SK-N-SH treated with all-trans-retinoic acid at 6 μM for 48 hours (cell line): ENCODE results near the gene EIF4EBP2.

Experiments used
- ATAC-seq: fragments of 200-7000 bp; cut with Tn5 transposase; 3 replicates; pipeline ENCODE4 v1.9.1; 2020; ENCODE audit warnings: mild to moderate bottlenecking, moderate library complexity
- ARNTL ChIP-seq: fragments of 450-650 bp; formaldehyde crosslinking; IDR thresholded peaks from 2 replicates; pipeline ENCODE4 v1.5.0; 2020; ENCODE audit warnings: low read depth, mild to moderate bottlenecking, moderate library complexity, borderline replicate concordance
- BACH2 ChIP-seq: fragments of 250-450 bp; sonication (Bioruptor Pico); IDR thresholded peaks from 2 replicates; pipeline ENCODE4 v1.9.0; 2021; ENCODE audit warnings: mild to moderate bottlenecking, borderline replicate concordance
- ESRRG ChIP-seq: fragments of 250-450 bp; sonication (Bioruptor Pico); IDR thresholded peaks from 2 replicates; pipeline ENCODE4 v1.6.1; 2021; ENCODE audit warnings: mild to moderate bottlenecking
- GLIS3 ChIP-seq: fragments of 250-450 bp; sonication (Bioruptor Pico); IDR thresholded peaks from 2 replicates; pipeline ENCODE4 v1.5.0; 2020; ENCODE audit warnings: mild to moderate bottlenecking, moderate library complexity
- ISL1 ChIP-seq: fragments of 250-450 bp; sonication (Bioruptor Pico); IDR thresholded peaks from 2 replicates; pipeline ENCODE4 v2.1.2; 2022; ENCODE audit warnings: mild to moderate bottlenecking, moderate library complexity
- OSR1 ChIP-seq: fragments of 250-450 bp; sonication (Bioruptor Pico); IDR thresholded peaks from 2 replicates; pipeline ENCODE4 v1.8.0; 2022; ENCODE audit warnings: moderate library complexity, mild to moderate bottlenecking, inconsistent platforms
- PPARA ChIP-seq: fragments of 250-450 bp; sonication (Bioruptor Pico); IDR thresholded peaks from 2 replicates; pipeline ENCODE4 v1.5.0; 2020; ENCODE audit warnings: mild to moderate bottlenecking, borderline replicate concordance
- RARB ChIP-seq: fragments of 250-450 bp; sonication (Bioruptor Pico); IDR thresholded peaks from 2 replicates; pipeline ENCODE4 v1.8.0; 2021; ENCODE audit warnings: mild to moderate bottlenecking, moderate library complexity
- SNAI2 ChIP-seq: fragments of 250-450 bp; sonication (Bioruptor Pico); IDR thresholded peaks from 2 replicates; pipeline ENCODE4 v1.5.0; 2020; ENCODE audit warnings: mild to moderate bottlenecking, moderate library complexity
- TCF4 ChIP-seq: fragments of 250-450 bp; sonication (Bioruptor Pico); IDR thresholded peaks from 2 replicates; pipeline ENCODE4 v1.8.0; 2021; ENCODE audit warnings: mild to moderate bottlenecking, moderate library complexity, borderline replicate concordance
- TOX ChIP-seq: fragments of 250-450 bp; sonication (Bioruptor Pico); IDR thresholded peaks from 2 replicates; pipeline ENCODE4 v1.8.0; 2021; ENCODE audit warnings: mild to moderate bottlenecking, moderate library complexity, borderline replicate concordance
- ZC3H10 ChIP-seq: fragments of 250-450 bp; sonication (Bioruptor Pico); IDR thresholded peaks from 2 replicates; pipeline ENCODE4 v1.5.1; 2021; ENCODE audit warnings: mild to moderate bottlenecking, moderate library complexity
- ZFP3 ChIP-seq: fragments of 250-450 bp; sonication (Bioruptor Pico); IDR thresholded peaks from 2 replicates; pipeline ENCODE4 v1.5.0; 2020; ENCODE audit warnings: mild to moderate bottlenecking, moderate library complexity
- ZFP30 ChIP-seq: fragments of 450-650 bp; formaldehyde crosslinking; IDR thresholded peaks from 2 replicates; pipeline ENCODE4 v1.5.0; 2022; ENCODE audit warnings: mild to moderate bottlenecking, moderate library complexity
- ZNF70 ChIP-seq: fragments of 450-650 bp; formaldehyde crosslinking; IDR thresholded peaks from 2 replicates; pipeline ENCODE4 v1.5.0; 2020; ENCODE audit warnings: mild to moderate bottlenecking, moderate library complexity
- TF ChIP-seq, protein P1 (sequence below): fragments of 250-450 bp; sonication (Bioruptor Pico); IDR thresholded peaks from 2 replicates; pipeline ENCODE4 v1.5.1; 2021; ENCODE audit warnings: mild to moderate bottlenecking, moderate library complexity
- TF ChIP-seq, protein P2 (sequence below): fragments of 250-450 bp; sonication (Bioruptor Pico); IDR thresholded peaks from 2 replicates; pipeline ENCODE4 v1.8.0; 2020; ENCODE audit warnings: mild to moderate bottlenecking, moderate library complexity, borderline replicate concordance
- TF ChIP-seq, protein P3 (sequence below): fragments of 250-450 bp; sonication (Bioruptor Pico); IDR thresholded peaks from 2 replicates; pipeline ENCODE4 v1.5.1; 2020; ENCODE audit warnings: low read depth, mild to moderate bottlenecking, moderate library complexity
- TF ChIP-seq, protein P4 (sequence below): fragments of 250-450 bp; sonication (Bioruptor Pico); IDR thresholded peaks from 2 replicates; pipeline ENCODE4 v1.5.0; 2020; ENCODE audit warnings: mild to moderate bottlenecking, moderate library complexity

Gene EIF4EBP2

DNA sequence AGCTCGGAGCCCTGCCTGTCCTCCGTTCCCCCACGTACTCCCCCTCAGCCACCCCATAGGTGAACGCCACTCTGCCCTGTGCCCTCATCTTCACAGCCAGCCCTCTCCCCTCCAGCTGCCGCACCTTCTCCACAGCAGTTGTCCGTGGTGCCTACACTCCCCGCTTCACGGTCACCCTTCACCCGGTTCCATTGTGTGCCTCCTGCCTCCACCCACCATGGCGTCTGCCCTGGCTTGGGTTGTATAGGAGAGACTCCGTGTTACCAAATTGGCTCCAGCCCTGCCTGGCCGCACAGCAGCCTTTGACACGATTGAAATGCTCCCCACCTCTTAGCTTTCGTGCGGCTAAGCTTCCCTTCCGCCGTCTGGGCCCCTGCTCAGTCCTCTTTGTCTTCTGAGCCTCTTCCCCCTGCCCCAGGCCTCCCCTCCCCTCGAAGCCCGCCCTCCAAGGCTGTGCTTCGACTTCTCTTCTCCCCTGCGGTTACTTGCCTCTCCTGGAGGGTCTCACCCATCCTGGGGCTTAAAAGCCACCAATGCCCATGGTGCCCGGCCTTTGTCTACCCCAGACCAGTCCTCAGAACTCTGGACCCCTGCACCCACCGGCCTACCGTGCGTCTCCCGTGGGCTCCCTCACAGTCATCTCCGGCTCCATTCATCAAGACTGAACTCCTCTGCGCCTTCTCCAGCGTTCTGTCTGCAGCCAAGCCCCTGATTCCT lies 56.0 kb downstream of the EIF4EBP2 start:
- TF ChIP-seq ZC3H10 (CRISPR knock-in tag): no peak
- TF ChIP-seq ZNF70 (CRISPR knock-in tag): no peak
- no peak for TF ChIP-seq TOX
- ATAC-seq: no peak

DNA sequence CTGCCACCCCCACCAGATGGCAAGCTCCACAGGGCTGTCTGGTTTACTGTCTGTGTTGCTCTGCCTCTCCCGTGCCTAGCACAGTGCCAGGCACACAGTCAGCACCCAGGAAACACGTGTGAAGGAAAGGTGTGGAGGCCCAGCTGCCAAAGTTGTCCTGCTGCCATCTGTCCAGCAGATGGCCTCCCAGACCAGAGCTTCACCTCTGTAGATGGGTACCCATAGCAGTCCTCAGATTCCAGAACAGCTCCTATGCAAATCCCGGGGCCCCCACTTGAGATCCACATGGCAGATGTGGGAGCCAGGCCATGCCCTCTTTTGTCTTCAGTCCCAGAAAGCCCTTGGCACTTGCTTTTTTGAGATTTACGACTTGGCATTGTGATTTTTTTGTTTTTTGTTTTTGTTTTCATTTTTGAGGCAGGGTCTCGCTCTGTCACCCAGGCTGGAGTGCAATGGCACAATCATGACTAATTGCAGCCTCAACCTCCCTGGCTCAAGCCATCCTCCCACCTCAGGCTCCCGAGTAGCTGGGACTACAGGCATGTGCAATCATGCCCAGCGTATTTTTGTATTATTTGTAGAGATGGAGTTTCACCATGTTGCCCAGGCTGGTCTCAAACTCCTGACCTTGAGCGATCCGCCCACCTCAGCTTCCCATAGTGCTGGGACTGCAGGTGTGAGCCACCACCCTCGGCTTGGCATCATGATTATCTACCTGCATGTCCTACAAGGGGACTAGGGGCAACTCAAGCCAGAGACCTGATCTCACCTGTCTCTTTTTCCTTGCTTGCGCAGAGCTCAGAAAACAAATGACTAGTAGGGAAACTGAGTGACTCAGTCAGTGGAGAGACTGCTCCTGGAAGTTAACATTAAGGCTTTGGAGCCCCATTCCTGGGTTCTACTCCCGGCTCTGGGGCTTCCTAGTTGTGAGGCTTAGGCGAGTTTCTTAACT lies 57.7 kb downstream of the EIF4EBP2 start:
- ATAC-seq: peak; percentile 80

DNA sequence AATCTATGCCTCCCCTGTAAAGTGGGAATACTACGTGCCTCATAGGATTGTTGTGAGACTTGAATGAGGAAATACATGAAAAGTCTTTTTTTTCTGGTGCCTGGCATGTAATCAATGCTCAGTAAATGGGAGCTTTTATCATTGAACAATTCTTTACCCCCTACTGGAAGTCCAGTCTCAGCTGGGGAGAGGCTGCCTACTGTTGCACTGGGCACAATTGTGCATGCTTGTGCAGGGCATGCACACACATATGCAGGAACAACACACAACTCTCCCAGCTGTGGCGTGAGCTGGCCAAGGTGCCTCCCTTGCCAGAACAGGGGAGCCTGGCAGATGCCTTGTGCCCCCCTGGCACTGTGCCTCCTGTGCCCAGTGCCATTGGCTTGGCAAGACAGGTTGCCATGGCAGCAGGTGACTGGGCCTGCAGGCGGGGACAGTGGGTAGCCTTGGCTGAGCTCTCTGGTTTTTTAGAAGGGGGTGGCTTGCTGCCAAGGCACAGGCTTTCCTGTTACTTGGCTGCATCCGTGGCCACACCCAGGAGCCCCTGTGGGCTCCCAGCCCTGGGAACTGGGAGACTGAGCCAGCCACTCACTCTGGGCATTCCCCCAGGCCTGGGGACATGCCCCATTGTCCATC lies 58.5 kb downstream of the EIF4EBP2 start:
- no peak; the same call in 2 of the 3 replicates for ATAC-seq
- TF ChIP-seq, protein P1, sequence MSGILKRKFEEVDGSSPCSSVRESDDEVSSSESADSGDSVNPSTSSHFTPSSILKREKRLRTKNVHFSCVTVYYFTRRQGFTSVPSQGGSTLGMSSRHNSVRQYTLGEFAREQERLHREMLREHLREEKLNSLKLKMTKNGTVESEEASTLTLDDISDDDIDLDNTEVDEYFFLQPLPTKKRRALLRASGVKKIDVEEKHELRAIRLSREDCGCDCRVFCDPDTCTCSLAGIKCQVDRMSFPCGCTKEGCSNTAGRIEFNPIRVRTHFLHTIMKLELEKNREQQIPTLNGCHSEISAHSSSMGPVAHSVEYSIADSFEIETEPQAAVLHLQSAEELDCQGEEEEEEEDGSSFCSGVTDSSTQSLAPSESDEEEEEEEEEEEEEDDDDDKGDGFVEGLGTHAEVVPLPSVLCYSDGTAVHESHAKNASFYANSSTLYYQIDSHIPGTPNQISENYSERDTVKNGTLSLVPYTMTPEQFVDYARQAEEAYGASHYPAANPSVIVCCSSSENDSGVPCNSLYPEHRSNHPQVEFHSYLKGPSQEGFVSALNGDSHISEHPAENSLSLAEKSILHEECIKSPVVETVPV (CRISPR knock-in tag): no peak
- TF ChIP-seq, protein P2, sequence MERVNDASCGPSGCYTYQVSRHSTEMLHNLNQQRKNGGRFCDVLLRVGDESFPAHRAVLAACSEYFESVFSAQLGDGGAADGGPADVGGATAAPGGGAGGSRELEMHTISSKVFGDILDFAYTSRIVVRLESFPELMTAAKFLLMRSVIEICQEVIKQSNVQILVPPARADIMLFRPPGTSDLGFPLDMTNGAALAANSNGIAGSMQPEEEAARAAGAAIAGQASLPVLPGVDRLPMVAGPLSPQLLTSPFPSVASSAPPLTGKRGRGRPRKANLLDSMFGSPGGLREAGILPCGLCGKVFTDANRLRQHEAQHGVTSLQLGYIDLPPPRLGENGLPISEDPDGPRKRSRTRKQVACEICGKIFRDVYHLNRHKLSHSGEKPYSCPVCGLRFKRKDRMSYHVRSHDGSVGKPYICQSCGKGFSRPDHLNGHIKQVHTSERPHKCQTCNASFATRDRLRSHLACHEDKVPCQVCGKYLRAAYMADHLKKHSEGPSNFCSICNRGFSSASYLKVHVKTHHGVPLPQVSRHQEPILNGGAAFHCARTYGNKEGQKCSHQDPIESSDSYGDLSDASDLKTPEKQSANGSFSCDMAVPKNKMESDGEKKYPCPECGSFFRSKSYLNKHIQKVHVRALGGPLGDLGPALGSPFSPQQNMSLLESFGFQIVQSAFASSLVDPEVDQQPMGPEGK (CRISPR knock-in tag): no peak
- TF ChIP-seq, protein P3, sequence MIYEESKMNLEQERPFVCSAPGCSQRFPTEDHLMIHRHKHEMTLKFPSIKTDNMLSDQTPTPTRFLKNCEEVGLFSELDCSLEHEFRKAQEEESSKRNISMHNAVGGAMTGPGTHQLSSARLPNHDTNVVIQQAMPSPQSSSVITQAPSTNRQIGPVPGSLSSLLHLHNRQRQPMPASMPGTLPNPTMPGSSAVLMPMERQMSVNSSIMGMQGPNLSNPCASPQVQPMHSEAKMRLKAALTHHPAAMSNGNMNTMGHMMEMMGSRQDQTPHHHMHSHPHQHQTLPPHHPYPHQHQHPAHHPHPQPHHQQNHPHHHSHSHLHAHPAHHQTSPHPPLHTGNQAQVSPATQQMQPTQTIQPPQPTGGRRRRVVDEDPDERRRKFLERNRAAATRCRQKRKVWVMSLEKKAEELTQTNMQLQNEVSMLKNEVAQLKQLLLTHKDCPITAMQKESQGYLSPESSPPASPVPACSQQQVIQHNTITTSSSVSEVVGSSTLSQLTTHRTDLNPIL (CRISPR knock-in tag): no peak
- TF ChIP-seq ARNTL (CRISPR knock-in tag): no peak
- no peak for TF ChIP-seq GLIS3 (CRISPR knock-in tag)
- no peak for TF ChIP-seq PPARA (CRISPR knock-in tag)
- TF ChIP-seq SNAI2: no peak
- no peak for TF ChIP-seq TCF4
- TF ChIP-seq TOX: no peak
- no peak for TF ChIP-seq ISL1 (CRISPR knock-in tag)
- no peak for TF ChIP-seq ZC3H10 (CRISPR knock-in tag)
- TF ChIP-seq, protein P4, sequence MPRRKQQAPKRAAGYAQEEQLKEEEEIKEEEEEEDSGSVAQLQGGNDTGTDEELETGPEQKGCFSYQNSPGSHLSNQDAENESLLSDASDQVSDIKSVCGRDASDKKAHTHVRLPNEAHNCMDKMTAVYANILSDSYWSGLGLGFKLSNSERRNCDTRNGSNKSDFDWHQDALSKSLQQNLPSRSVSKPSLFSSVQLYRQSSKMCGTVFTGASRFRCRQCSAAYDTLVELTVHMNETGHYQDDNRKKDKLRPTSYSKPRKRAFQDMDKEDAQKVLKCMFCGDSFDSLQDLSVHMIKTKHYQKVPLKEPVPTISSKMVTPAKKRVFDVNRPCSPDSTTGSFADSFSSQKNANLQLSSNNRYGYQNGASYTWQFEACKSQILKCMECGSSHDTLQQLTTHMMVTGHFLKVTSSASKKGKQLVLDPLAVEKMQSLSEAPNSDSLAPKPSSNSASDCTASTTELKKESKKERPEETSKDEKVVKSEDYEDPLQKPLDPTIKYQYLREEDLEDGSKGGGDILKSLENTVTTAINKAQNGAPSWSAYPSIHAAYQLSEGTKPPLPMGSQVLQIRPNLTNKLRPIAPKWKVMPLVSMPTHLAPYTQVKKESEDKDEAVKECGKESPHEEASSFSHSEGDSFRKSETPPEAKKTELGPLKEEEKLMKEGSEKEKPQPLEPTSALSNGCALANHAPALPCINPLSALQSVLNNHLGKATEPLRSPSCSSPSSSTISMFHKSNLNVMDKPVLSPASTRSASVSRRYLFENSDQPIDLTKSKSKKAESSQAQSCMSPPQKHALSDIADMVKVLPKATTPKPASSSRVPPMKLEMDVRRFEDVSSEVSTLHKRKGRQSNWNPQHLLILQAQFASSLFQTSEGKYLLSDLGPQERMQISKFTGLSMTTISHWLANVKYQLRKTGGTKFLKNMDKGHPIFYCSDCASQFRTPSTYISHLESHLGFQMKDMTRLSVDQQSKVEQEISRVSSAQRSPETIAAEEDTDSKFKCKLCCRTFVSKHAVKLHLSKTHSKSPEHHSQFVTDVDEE (CRISPR knock-in tag): no peak
- TF ChIP-seq OSR1 (CRISPR knock-in tag): no peak
- no peak for TF ChIP-seq RARB (CRISPR knock-in tag)
- no peak for TF ChIP-seq BACH2
- TF ChIP-seq ESRRG: no peak
- no peak for TF ChIP-seq ZFP30 (CRISPR knock-in tag)

More for the DNA sequence above, 57.7 kb downstream of the EIF4EBP2 start:
- TF ChIP-seq ZFP3 (CRISPR knock-in tag) (0 out of 2 replicates have a peak, but pooled peaks have one; percentile 23), TCF4 (no peak; the same call in 1 of the 2 replicates)

DNA sequence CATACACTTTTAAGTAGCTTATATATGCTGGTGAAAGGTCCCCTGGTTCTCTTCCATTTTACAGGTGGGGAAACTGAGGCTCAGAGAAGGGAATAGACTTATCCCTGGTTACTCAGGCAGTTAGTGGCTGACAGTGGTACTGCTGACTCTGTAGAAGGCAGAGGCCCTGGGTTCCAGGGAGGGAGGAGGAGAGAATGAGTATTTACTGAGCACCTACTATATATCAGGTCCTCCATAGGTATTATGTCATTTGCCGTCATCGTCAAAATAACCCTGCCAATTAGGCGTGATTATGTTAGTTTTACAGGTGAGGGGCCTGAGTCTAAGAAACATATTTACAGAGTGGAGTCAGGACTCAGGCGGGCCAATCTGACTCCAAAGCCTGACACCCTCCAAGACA lies 61.3 kb downstream of the EIF4EBP2 start:
- TF ChIP-seq TOX: no peak
- no peak for TF ChIP-seq BACH2
- TF ChIP-seq GLIS3 (CRISPR knock-in tag): no peak
- no peak for TF ChIP-seq ARNTL (CRISPR knock-in tag)
- TF ChIP-seq ZC3H10 (CRISPR knock-in tag): no peak
- no peak for TF ChIP-seq RARB (CRISPR knock-in tag)
- TF ChIP-seq, protein P3 (CRISPR knock-in tag): no peak
- no peak for TF ChIP-seq OSR1 (CRISPR knock-in tag)
- TF ChIP-seq SNAI2: no peak
- ATAC-seq: no peak
